HEK293T (cell line): ENCODE measurements around the gene SLC2A11.

Experiments
- FOXM1 ChIP-seq: fragments of 450-650 bp; IDR thresholded peaks from 2 replicates; pipeline ENCODE4 v1.6.1; 2017; ENCODE audit warnings: mild to moderate bottlenecking, borderline replicate concordance
- SP1 ChIP-seq: fragments of 450-650 bp; IDR thresholded peaks from 2 replicates; pipeline ENCODE4 v1.6.1; 2017

- TF ChIP-seq FOXM1, result no peak
- TF ChIP-seq SP1, result no peak
Measured at GRCh38 chr22:23831261-23831660, 26.4 kb upstream of the SLC2A11 start.
